MM.1S (cell line): ENCODE measurements around the gene KCNJ1.

Experiments used
- CTCF ChIP-seq: fragments of 300-600 bp; sonication (generic); IDR thresholded peaks from 2 replicates; pipeline ENCODE4 v1.5.1; 2016; ENCODE audit warnings: antibody characterized with exemption, low read length, mixed read lengths
- EZH2 ChIP-seq: fragments of 300-600 bp; sonication (generic); optimal IDR thresholded peaks from 2 replicates; pipeline ENCODE3; 2017; ENCODE audit warnings: low read depth, mild to moderate bottlenecking, antibody characterized with exemption, low read length, mixed read lengths

GRCh38 chr11:128854841-128855240 is 12.3 kb downstream of the KCNJ1 start:
- TF ChIP-seq EZH2: no peak
- no peak for TF ChIP-seq CTCF
